Uterus (tissue), 2 donors: ENCODE data around the gene SH3PXD2A.

Experiments
- POLR2A ChIP-seq, 2 donors: fragments of 450-650 bp; IDR thresholded peaks; one replicate each; pipeline ENCODE4 v1.6.1; 2016; ENCODE audit warnings: antibody characterized with exemption in 2 of 2, mild to moderate bottlenecking in 1 of 2, moderate library complexity in 1 of 2
- TF ChIP-seq, protein P1 (sequence below), 4 experiments: fragments of 200-600 bp in 2 of 4; fragments of 450-650 bp in 2 of 4; sonication (generic) in 2 of 4; IDR thresholded peaks; one replicate each; pipeline ENCODE4 v1.5.1; 2016 to 2019; ENCODE audit warnings: antibody characterized with exemption in 4 of 4, mild to moderate bottlenecking in 2 of 4, moderate library complexity in 1 of 4

DNA sequence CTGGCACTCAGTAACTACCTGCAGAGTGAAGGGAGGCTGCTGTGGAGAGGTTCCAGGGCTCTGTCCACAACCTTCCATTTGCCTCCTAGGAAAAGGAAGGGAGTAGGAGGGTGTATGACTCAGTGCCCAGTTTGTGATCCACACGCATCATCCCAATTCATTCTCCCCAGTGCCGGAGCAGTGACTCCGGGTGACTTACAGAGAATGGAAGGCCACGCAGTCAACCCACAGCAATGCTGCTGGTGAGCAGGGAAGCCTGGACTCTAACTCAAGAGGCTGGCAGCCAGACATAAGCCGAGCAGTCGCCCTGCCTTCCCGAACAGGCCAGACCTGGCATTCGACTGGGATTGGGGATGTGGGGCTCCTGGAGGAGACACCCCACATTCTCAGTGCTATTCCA is 139.9 kb downstream of the SH3PXD2A start:
- TF ChIP-seq POLR2A (IDR thresholded peaks at IDR 0.05), result no peak
- TF ChIP-seq, protein P1, sequence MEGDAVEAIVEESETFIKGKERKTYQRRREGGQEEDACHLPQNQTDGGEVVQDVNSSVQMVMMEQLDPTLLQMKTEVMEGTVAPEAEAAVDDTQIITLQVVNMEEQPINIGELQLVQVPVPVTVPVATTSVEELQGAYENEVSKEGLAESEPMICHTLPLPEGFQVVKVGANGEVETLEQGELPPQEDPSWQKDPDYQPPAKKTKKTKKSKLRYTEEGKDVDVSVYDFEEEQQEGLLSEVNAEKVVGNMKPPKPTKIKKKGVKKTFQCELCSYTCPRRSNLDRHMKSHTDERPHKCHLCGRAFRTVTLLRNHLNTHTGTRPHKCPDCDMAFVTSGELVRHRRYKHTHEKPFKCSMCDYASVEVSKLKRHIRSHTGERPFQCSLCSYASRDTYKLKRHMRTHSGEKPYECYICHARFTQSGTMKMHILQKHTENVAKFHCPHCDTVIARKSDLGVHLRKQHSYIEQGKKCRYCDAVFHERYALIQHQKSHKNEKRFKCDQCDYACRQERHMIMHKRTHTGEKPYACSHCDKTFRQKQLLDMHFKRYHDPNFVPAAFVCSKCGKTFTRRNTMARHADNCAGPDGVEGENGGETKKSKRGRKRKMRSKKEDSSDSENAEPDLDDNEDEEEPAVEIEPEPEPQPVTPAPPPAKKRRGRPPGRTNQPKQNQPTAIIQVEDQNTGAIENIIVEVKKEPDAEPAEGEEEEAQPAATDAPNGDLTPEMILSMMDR (IDR thresholded peaks at IDR 0.05), result no peak
